HepG2 (cell line): ENCODE data around the gene MGMT. TPM values are rescaled to one million over a fixed set of nuclear protein-coding genes. Genes with fewer than 3 reads are reported as not detected.

Source experiments
- ATAC-seq: fragments of 200-7000 bp; cut with Tn5 transposase; 3 replicates; pipeline ENCODE4 v1.9.1; 2020; ENCODE audit warnings: mild to moderate bottlenecking, moderate library complexity
- BruUV-seq: library from RNA; stranded (reverse); fragments of 400-500 nt; replicated peaks from 2 replicates; lab custom pipeline; 2021; lab: Mats Ljungman, UMichigan
- CTCF ChIA-PET: fragments of 300-600 bp; formaldehyde crosslinking; extraction: SDS; loops from one replicate; lab custom pipeline; 2021; ENCODE audit warnings: low total read pairs, inconsistent platforms, low intra/inter-chr PET ratio; lab: Yijun Ruan, JAX
- POLR2A ChIA-PET: fragments of 350-600 bp; sonication (Branson Sonifier 250); formaldehyde crosslinking; loops from one replicate; lab custom pipeline; 2020; ENCODE audit warnings: antibody characterized with exemption, inconsistent platforms; lab: Yijun Ruan, JAX
- DNase-seq: peaks from one replicate; pipeline ENCODE4 v3.0.0-alpha.2; 2015; ENCODE audit warnings: low spot score
- FAIRE-seq: peaks from 3 replicates; lab custom pipeline; 2011; peaks lifted over from hg19 to GRCh38; lab: Jason Lieb, UNC
- H2AFZ ChIP-seq: one replicate; pipeline ENCODE4 v1.6.1; 2011; ENCODE audit warnings: low read length, inconsistent platforms
- H3K27ac ChIP-seq: fragments of 300-600 bp; 3 replicates; pipeline ENCODE4 v1.8.0; 2011; ENCODE audit warnings: mixed run types, mild to moderate bottlenecking, mixed read lengths, low read length, inconsistent platforms; ENCODE audit not compliant: insufficient read depth; ENCODE audit errors: extremely low read length
- H3K27me3 ChIP-seq, 2 experiments: fragments of 200-600 bp in 1 of 2; 2 replicates in 1 of 2; 3 replicates in 1 of 2; pipeline versions ENCODE4 v1.6.0 to v1.8.0; 2011; ENCODE audit warnings: low read length in 2 of 2, mild to moderate bottlenecking in 2 of 2, moderate library complexity in 2 of 2, inconsistent platforms in 1 of 2; ENCODE audit not compliant: insufficient read depth in 2 of 2, control insufficient read depth in 1 of 2
- H3K36me3 ChIP-seq, 2 experiments: fragments of 200-600 bp in 1 of 2; replicated peaks in 1 of 2; 2 replicates in 1 of 2; 3 replicates in 1 of 2; pipeline versions ENCODE4 v1.5.1 to v1.8.0; 2011; ENCODE audit warnings: low read length in 2 of 2, inconsistent platforms in 1 of 2; ENCODE audit not compliant: insufficient read depth in 2 of 2, control insufficient read depth in 1 of 2
- H3K4me1 ChIP-seq: 2 replicates; pipeline ENCODE4 v1.5.1; 2012; ENCODE audit warnings: low read length, inconsistent platforms; ENCODE audit not compliant: insufficient read depth
- H3K4me2 ChIP-seq: 2 replicates; pipeline ENCODE4 v1.6.0; 2011; ENCODE audit warnings: low read depth, low read length, inconsistent platforms
- H3K4me3 ChIP-seq, 3 experiments: fragments of 200-600 bp in 1 of 3; sonication (generic), shearing (Covaris generic) in 1 of 3; replicated peaks in 1 of 3; 2 replicates each; pipeline ENCODE4 v1.5.1; 2011 to 2016; ENCODE audit warnings: low read length in 3 of 3, inconsistent platforms in 2 of 3, low read depth in 2 of 3, mild to moderate bottlenecking in 2 of 3, control low read depth in 1 of 3, mixed read lengths in 1 of 3; ENCODE audit not compliant: insufficient read depth in 1 of 3
- H3K79me2 ChIP-seq: one replicate; pipeline ENCODE4 v1.6.1; 2011; ENCODE audit warnings: low read length, inconsistent platforms; ENCODE audit not compliant: insufficient read depth
- H3K9ac ChIP-seq: 2 replicates; pipeline ENCODE4 v1.6.0; 2011; ENCODE audit warnings: mild to moderate bottlenecking, low read depth, low read length, inconsistent platforms; ENCODE audit not compliant: insufficient read depth
- H3K9me3 ChIP-seq: 2 replicates; pipeline ENCODE4 v1.5.1; 2012; ENCODE audit warnings: mild to moderate bottlenecking, low read length
- H4K20me1 ChIP-seq: 2 replicates; pipeline ENCODE4 v1.6.0; 2011; ENCODE audit warnings: inconsistent platforms, mild to moderate bottlenecking, low read length, moderate library complexity; ENCODE audit not compliant: insufficient read depth
- CAMTA2 ChIP-seq: sonication (generic); formaldehyde crosslinking; IDR thresholded peaks from 2 replicates; pipeline ENCODE4 v1.4.0; 2020; ENCODE audit warnings: mild to moderate bottlenecking, missing genetic modification reagents, borderline replicate concordance
- ETV6 ChIP-seq: sonication (generic); formaldehyde crosslinking; conservative IDR thresholded peaks from 2 replicates; pipeline ENCODE4 v1.4.0; 2020; ENCODE audit warnings: missing genetic modification reagents
- GABPB1 ChIP-seq: IDR thresholded peaks from 2 replicates; pipeline ENCODE4 v1.6.1; 2016; ENCODE audit warnings: mild to moderate bottlenecking, missing genetic modification reagents, moderate library complexity, missing compliant biosample characterization
- HNRNPLL ChIP-seq: fragments of 200-400 bp; formaldehyde crosslinking; IDR thresholded peaks from 2 replicates; pipeline ENCODE4 v1.6.1; 2017; ENCODE audit warnings: mild to moderate bottlenecking, low read depth, low read length; ENCODE audit not compliant: poor library complexity, severe bottlenecking
- KLF9 ChIP-seq: IDR thresholded peaks from 2 replicates; pipeline ENCODE4 v1.6.1; 2016; ENCODE audit warnings: low read depth
- NFRKB ChIP-seq: fragments of 450-650 bp; IDR thresholded peaks from 2 replicates; pipeline ENCODE4 v1.6.1; 2017
- NRL ChIP-seq: sonication (generic); formaldehyde crosslinking; IDR thresholded peaks from 2 replicates; pipeline ENCODE4 v1.5.0; 2020; ENCODE audit warnings: missing genetic modification reagents, mild to moderate bottlenecking, moderate library complexity, borderline replicate concordance
- RFX5 ChIP-seq: IDR thresholded peaks from 2 replicates; pipeline ENCODE4 v1.6.1; 2011; ENCODE audit warnings: low read depth, low read length, improper control_type of control experiment
- SOX13 ChIP-seq, 3 experiments: fragments of 450-650 bp in 1 of 3; sonication (generic) in 1 of 3; formaldehyde crosslinking in 1 of 3; IDR thresholded peaks in 2 of 3; conservative IDR thresholded peaks in 1 of 3; 2 replicates each; pipeline versions ENCODE4 v1.5.0 to v1.6.1; 2016 to 2020; ENCODE audit warnings: antibody characterized with exemption in 1 of 3, mild to moderate bottlenecking in 1 of 3, missing compliant biosample characterization in 1 of 3, missing genetic modification reagents in 1 of 3, moderate library complexity in 1 of 3
- SYNCRIP ChIP-seq: fragments of 200-400 bp; formaldehyde crosslinking; IDR thresholded peaks from 2 replicates; pipeline ENCODE4 v1.6.1; 2018; ENCODE audit warnings: mild to moderate bottlenecking, low read depth, low read length; ENCODE audit not compliant: insufficient read depth
- XRCC5 ChIP-seq: fragments of 200-400 bp; formaldehyde crosslinking; optimal IDR thresholded peaks from 2 replicates; pipeline ENCODE3; 2017; ENCODE audit warnings: mild to moderate bottlenecking, low read length
- ZNF138 ChIP-seq: sonication (generic); formaldehyde crosslinking; IDR thresholded peaks from 2 replicates; pipeline ENCODE4 v1.5.0; 2020; ENCODE audit warnings: mild to moderate bottlenecking, low read depth, missing genetic modification reagents
- ZNF333 ChIP-seq: sonication (generic); formaldehyde crosslinking; IDR thresholded peaks from 2 replicates; pipeline ENCODE4 v1.4.0; 2020; ENCODE audit warnings: mild to moderate bottlenecking, missing genetic modification reagents, borderline replicate concordance
- whole genome bisulfite sequencing: methylation state at CpG from one replicate; pipeline ENCODE4 v1.1.6; 2017; ENCODE audit warnings: low lambda C conversion rate; 5-methylcytosine and 5-hydroxymethylcytosine counted together
- in situ Hi-C: cut with HindIII; loops from 2 replicates; pipeline ENCODE4 v1.10.0; 2017; ENCODE audit warnings: low pct_unique_long_range_greater_than_20kb; ENCODE audit not compliant: extremely low pct_ligation_motif_present
- intact Hi-C: fragments of 100-400 bp; cut with micrococcal nuclease; formaldehyde crosslinking; loops from one replicate; pipeline ENCODE4 v1.10.0; 2022; ENCODE audit not compliant: unreplicated experiment
- polyA plus RNA-seq, 8 experiments: library from polyadenylated mRNA; depleted of rRNA in 3 of 8; stranded (reverse) in 7 of 8; unstranded in 1 of 8; fragments of >200 nt; fragmentation: Illumina TruSeq in 4 of 8; extraction: Trizol in 4 of 8; gene quantifications; 2 replicates each; pipeline versions ENCODE4 v1.2.1 to v1.2.3, GENCODE V29; 2011 to 2016; ENCODE audit warnings: low read depth in 4 of 8, missing spikeins in 1 of 8, mixed read lengths in 1 of 8; ENCODE audit not compliant: insufficient read depth in 1 of 8
- total RNA-seq, 5 experiments: library from RNA; depleted of rRNA; stranded (reverse); fragments of >200 nt; fragmentation: Illumina TruSeq; extraction: Trizol; gene quantifications; 2 replicates each; pipeline ENCODE4 v1.2.3, GENCODE V29; 2016; ENCODE audit warnings: low read depth in 1 of 5
- TF ChIP-seq, protein P1 (sequence below): sonication (generic); formaldehyde crosslinking; IDR thresholded peaks from 2 replicates; pipeline ENCODE4 v1.4.0; 2020; ENCODE audit warnings: missing genetic modification reagents
- TF ChIP-seq, protein P2 (sequence below): sonication (generic); formaldehyde crosslinking; IDR thresholded peaks from 2 replicates; pipeline ENCODE4 v1.4.0; 2020; ENCODE audit warnings: missing genetic modification reagents
- TF ChIP-seq, protein P3 (sequence below): fragments of 450-650 bp; IDR thresholded peaks from 2 replicates; pipeline ENCODE4 v1.6.1; 2016

Gene MGMT
- total and polyA plus RNA-seq, 2 of the 13 experiments (the other 11 are each of a cell fraction or from before 2014, with no cell fraction given): 12.0 to 19.5 TPM

DNA sequence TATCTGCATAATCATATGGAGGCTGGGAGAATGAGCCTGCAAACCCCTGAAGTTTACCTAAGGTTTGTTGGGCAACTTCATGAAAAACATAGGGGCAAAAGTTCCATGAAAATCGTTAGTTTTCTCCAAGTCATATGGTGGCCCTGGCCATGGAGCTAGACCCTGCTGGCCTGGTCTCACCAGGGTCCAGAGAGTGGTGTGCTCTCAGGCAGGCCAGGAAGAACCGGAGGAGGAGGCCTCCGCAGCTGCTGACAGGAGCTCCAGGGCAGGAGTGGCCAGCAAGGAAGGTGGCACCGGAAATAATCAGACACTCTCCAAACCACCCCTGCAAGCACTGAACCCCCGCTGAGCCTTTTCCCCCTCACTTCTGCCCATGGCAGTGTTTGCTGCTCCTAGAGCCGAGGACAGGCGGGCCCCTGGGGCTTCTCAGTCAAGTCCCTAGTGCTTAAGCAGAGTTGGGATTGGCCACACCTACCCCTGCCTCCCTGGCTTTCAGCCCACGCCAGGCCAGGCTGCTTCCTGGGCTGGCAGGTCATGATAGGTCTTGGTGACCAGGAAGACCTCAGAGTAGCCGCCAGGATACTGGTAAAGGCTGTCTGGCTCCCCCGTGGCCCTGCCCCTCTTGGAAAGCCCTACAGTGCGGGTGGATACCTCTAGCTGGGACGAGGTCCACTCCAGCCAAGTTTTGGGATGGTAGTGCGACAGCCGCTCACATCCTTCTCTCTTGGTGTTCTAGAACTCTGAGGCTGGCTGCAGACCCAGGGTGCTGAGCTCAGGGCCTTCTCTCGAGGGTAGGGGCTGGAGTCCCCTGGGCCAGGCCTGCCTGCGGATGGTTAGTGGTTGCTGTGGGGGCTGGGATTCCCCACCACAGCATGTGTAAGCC lies 242.8 kb downstream of the MGMT start:
- H3K27ac ChIP-seq: no peak overlapping the region
- ChIA-PET CTCF (no interaction called here), POLR2A (no interaction called here)
- ATAC-seq: no peak; the same call in 2 of the 3 replicates
- intact Hi-C loops (no loop called here), in situ Hi-C loops (no loop called here)
- H3K27me3 ChIP-seq: no peaks in the 10 kb centered on the region
- BruUV-seq: no TSS peak
- 64% methylated on average over 6 of the region's 16 CpGs for WGBS
- no peaks in the 10 kb centered on the region for H4K20me1 ChIP-seq
- no peak overlapping the region for H3K9ac ChIP-seq
- H3K36me3 ChIP-seq: 0 out of 5 replicates have a peak, but pooled peaks cover 1 to 3% of the 10 kb centered on the region in 2 experiments
- H3K4me2 ChIP-seq: no peak overlapping the region
- H2AFZ ChIP-seq: no peak overlapping the region
- H3K79me2 ChIP-seq: no peaks in the 10 kb centered on the region
- no peak for DNase-seq
- no peak for FAIRE-seq
- H3K9me3 ChIP-seq: no peaks in the 10 kb centered on the region
- no peak for TF ChIP-seq CAMTA2 (CRISPR knock-in tag)
- no peak for TF ChIP-seq RFX5
- no peak for TF ChIP-seq ETV6 (CRISPR knock-in tag)
- TF ChIP-seq GABPB1: no peak
- no peak for TF ChIP-seq SOX13 (IDR thresholded peaks at IDR 0.05)
- no peak for TF ChIP-seq SOX13 (CRISPR knock-in tag; conservative IDR thresholded peaks at IDR 0.05 in 1 of 2, IDR thresholded peaks at IDR 0.05 in 1 of 2)
- TF ChIP-seq, protein P1, sequence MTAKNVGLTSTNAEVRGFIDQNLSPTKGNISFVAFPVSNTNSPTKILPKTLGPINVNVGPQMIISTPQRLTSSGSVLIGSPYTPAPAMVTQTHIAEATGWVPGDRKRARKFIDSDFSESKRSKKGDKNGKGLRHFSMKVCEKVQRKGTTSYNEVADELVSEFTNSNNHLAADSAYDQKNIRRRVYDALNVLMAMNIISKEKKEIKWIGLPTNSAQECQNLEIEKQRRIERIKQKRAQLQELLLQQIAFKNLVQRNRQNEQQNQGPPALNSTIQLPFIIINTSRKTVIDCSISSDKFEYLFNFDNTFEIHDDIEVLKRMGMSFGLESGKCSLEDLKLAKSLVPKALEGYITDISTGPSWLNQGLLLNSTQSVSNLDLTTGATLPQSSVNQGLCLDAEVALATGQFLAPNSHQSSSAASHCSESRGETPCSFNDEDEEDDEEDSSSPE (CRISPR knock-in tag): no peak
- TF ChIP-seq SYNCRIP: no peak
- TF ChIP-seq NFRKB: no peak
- no peak for TF ChIP-seq ZNF333 (CRISPR knock-in tag)
- no peak for TF ChIP-seq ZNF138 (CRISPR knock-in tag)
- TF ChIP-seq, protein P2, sequence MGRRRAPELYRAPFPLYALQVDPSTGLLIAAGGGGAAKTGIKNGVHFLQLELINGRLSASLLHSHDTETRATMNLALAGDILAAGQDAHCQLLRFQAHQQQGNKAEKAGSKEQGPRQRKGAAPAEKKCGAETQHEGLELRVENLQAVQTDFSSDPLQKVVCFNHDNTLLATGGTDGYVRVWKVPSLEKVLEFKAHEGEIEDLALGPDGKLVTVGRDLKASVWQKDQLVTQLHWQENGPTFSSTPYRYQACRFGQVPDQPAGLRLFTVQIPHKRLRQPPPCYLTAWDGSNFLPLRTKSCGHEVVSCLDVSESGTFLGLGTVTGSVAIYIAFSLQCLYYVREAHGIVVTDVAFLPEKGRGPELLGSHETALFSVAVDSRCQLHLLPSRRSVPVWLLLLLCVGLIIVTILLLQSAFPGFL: no peak
- TF ChIP-seq NRL (CRISPR knock-in tag): no peak
- TF ChIP-seq, protein P3, sequence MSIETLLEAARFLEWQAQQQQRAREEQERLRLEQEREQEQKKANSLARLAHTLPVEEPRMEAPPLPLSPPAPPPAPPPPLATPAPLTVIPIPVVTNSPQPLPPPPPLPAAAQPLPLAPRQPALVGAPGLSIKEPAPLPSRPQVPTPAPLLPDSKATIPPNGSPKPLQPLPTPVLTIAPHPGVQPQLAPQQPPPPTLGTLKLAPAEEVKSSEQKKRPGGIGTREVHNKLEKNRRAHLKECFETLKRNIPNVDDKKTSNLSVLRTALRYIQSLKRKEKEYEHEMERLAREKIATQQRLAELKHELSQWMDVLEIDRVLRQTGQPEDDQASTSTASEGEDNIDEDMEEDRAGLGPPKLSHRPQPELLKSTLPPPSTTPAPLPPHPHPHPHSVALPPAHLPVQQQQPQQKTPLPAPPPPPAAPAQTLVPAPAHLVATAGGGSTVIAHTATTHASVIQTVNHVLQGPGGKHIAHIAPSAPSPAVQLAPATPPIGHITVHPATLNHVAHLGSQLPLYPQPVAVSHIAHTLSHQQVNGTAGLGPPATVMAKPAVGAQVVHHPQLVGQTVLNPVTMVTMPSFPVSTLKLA: no peak
- no peak for TF ChIP-seq XRCC5
- no peak for TF ChIP-seq KLF9 (CRISPR knock-in tag)
- no peak for TF ChIP-seq HNRNPLL
- H3K4me3 ChIP-seq: no peak overlapping the region
- H3K4me1 ChIP-seq: no peaks in the 10 kb centered on the region
